ENCODE data around the gene SCAMP4.

Gene SCAMP4

GRCh38 chr19:1871140-1871597 is 34.0 kb upstream of the SCAMP4 start:
- ATAC-seq = no peak
- TF ChIP-seq ZNF70 (CRISPR knock-in tag; IDR thresholded peaks at IDR 0.05) = no peak
- TF ChIP-seq, protein P1, sequence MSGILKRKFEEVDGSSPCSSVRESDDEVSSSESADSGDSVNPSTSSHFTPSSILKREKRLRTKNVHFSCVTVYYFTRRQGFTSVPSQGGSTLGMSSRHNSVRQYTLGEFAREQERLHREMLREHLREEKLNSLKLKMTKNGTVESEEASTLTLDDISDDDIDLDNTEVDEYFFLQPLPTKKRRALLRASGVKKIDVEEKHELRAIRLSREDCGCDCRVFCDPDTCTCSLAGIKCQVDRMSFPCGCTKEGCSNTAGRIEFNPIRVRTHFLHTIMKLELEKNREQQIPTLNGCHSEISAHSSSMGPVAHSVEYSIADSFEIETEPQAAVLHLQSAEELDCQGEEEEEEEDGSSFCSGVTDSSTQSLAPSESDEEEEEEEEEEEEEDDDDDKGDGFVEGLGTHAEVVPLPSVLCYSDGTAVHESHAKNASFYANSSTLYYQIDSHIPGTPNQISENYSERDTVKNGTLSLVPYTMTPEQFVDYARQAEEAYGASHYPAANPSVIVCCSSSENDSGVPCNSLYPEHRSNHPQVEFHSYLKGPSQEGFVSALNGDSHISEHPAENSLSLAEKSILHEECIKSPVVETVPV (CRISPR knock-in tag; IDR thresholded peaks at IDR 0.05) = no peak

GRCh38 chr19:1871630-1872029 is 33.6 kb upstream of the SCAMP4 start:
- TF ChIP-seq SNAI2 (CRISPR knock-in tag; IDR thresholded peaks at IDR 0.05) = no peak
- no peak for ATAC-seq

- ATAC-seq = no peak
- TF ChIP-seq ZNF70 (CRISPR knock-in tag; IDR thresholded peaks at IDR 0.05) (no peak), ARNTL (CRISPR knock-in tag; IDR thresholded peaks at IDR 0.05; ENCODE audit: borderline replicate concordance, low read depth) (no peak), TCF4 (CRISPR knock-in tag; IDR thresholded peaks at IDR 0.05; ENCODE audit: borderline replicate concordance) (no peak), CSDC2 (CRISPR knock-in tag; IDR thresholded peaks at IDR 0.05) (no peak), ESRRG (CRISPR knock-in tag; IDR thresholded peaks at IDR 0.05) (no peak), PPARA (CRISPR knock-in tag; IDR thresholded peaks at IDR 0.05; ENCODE audit: borderline replicate concordance) (no peak), BACH2 (CRISPR knock-in tag; IDR thresholded peaks at IDR 0.05; ENCODE audit: borderline replicate concordance) (no peak), ZC3H10 (CRISPR knock-in tag; IDR thresholded peaks at IDR 0.05) (no peak)
- TF ChIP-seq, protein P2, sequence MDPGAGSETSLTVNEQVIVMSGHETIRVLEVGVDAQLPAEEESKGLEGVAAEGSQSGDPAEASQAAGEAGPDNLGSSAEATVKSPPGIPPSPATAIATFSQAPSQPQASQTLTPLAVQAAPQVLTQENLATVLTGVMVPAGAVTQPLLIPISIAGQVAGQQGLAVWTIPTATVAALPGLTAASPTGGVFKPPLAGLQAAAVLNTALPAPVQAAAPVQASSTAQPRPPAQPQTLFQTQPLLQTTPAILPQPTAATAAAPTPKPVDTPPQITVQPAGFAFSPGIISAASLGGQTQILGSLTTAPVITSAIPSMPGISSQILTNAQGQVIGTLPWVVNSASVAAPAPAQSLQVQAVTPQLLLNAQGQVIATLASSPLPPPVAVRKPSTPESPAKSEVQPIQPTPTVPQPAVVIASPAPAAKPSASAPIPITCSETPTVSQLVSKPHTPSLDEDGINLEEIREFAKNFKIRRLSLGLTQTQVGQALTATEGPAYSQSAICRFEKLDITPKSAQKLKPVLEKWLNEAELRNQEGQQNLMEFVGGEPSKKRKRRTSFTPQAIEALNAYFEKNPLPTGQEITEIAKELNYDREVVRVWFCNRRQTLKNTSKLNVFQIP (CRISPR knock-in tag; IDR thresholded peaks at IDR 0.05; ENCODE audit: borderline replicate concordance, low read depth) = no peak
- TF ChIP-seq, protein P3, sequence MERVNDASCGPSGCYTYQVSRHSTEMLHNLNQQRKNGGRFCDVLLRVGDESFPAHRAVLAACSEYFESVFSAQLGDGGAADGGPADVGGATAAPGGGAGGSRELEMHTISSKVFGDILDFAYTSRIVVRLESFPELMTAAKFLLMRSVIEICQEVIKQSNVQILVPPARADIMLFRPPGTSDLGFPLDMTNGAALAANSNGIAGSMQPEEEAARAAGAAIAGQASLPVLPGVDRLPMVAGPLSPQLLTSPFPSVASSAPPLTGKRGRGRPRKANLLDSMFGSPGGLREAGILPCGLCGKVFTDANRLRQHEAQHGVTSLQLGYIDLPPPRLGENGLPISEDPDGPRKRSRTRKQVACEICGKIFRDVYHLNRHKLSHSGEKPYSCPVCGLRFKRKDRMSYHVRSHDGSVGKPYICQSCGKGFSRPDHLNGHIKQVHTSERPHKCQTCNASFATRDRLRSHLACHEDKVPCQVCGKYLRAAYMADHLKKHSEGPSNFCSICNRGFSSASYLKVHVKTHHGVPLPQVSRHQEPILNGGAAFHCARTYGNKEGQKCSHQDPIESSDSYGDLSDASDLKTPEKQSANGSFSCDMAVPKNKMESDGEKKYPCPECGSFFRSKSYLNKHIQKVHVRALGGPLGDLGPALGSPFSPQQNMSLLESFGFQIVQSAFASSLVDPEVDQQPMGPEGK (CRISPR knock-in tag; IDR thresholded peaks at IDR 0.05; ENCODE audit: borderline replicate concordance) = no peak
- TF ChIP-seq, protein P4, sequence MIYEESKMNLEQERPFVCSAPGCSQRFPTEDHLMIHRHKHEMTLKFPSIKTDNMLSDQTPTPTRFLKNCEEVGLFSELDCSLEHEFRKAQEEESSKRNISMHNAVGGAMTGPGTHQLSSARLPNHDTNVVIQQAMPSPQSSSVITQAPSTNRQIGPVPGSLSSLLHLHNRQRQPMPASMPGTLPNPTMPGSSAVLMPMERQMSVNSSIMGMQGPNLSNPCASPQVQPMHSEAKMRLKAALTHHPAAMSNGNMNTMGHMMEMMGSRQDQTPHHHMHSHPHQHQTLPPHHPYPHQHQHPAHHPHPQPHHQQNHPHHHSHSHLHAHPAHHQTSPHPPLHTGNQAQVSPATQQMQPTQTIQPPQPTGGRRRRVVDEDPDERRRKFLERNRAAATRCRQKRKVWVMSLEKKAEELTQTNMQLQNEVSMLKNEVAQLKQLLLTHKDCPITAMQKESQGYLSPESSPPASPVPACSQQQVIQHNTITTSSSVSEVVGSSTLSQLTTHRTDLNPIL (CRISPR knock-in tag; IDR thresholded peaks at IDR 0.05; ENCODE audit: low read depth) = no peak
Observed at GRCh38 chr19:1872807-1873523, 32.2 kb upstream of the SCAMP4 start.

DNA sequence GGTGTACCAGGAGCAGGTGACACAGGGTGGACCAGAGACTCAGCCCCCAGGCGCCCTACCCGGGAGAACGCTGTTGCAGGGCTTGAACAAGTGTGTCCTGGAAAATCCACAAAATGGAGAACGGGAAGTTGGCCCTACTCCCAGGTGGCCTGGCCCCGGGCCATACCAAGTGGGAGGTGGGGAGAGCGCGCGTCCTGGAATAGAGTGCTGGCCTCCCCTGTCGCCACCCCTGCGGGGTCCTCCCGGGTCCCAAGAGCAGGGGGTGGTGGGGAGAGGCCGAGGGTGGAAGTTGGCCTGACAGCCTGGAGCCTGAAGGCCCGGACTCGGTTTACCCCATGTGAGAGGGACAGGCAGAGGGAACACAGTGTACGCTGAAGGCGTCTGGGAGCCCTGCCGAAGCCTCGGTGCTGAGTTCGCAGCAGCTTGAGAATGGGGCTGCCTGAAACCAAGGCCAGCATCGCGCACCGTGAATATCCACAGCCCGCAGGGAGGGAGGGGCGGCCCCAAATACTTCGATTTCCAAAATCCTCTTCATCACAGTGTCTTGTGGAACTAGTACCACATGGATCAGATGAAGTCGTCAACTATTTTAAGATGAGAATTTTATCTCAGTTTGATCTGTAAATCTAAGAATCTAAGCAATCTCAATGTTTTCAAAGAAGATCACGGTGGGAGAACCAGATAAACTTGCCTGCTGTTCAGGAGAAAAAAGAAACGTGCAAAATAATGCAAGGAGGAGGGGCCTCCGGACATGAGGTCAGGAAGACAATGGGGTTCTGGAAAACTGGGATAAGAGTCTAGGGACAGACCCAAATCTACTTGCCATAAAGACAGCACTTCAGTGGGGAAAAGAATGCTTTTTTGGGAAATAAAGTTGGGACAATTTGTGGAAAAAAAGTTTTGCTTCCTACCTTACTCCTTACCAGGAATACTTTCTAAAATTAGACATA is 31.4 kb upstream of the SCAMP4 start:
- no peak for ATAC-seq
- TF ChIP-seq SNAI2 (CRISPR knock-in tag; IDR thresholded peaks at IDR 0.05) = peak; percentile 21; the same call in 1 of the 2 replicates
- no peak for TF ChIP-seq GLIS3 (CRISPR knock-in tag; IDR thresholded peaks at IDR 0.05)
- TF ChIP-seq, protein P2 (CRISPR knock-in tag; IDR thresholded peaks at IDR 0.05; ENCODE audit: borderline replicate concordance, low read depth) = no peak
- TF ChIP-seq ARNTL (CRISPR knock-in tag; IDR thresholded peaks at IDR 0.05; ENCODE audit: borderline replicate concordance, low read depth) = no peak
- no peak for TF ChIP-seq ZFP3 (CRISPR knock-in tag; IDR thresholded peaks at IDR 0.05)
